Measurements from ENCODE around the gene GPR141. TPM values are rescaled to one million over a fixed set of nuclear protein-coding genes. Genes with fewer than 3 reads are reported as not detected.

Gene GPR141
- total RNA-seq, 1 experiment from 2014 or later: not detected

DNA sequence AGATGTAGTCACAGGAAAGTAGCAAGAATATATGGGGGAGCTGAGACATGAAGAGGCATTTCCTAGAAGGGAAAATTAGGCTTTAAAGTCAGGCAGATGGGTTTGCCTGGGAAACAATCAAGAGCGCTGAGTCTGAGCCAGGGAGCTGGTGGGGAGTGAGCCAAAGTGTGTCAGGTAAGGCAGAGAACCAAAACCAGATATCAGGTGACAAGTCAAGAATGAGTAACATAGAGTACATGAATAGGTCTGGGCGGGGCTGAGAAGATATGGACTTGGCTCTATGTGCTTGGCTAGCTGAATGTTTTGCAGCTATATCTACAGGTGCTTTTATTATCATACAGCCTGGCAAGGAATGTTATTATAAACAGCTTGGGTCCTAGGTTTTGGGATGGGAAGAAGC is 49.3 kb downstream of the GPR141 start:
- no TSS peak for BruUV-seq (replicated peaks)
- CTCF ChIA-PET: interaction anchor here (0.7 to 1.0 kb wide), 3 partner anchors 11 to 498 kb away, joined by 3 read pairs; no protein-coding TSS in a partner anchor
- no peak overlapping the region for H3K27ac ChIP-seq (ENCODE audit: low read depth, low read length)

More for the DNA sequence above, 49.3 kb downstream of the GPR141 start:
- no peaks in the 10 kb centered on the region for H3K9me3 ChIP-seq (ENCODE audit: control insufficient read depth in 1 of 2, insufficient read depth in 1 of 2, low read depth in 1 of 2, low read length in 2 of 2)
- no peaks in the 10 kb centered on the region for H3K9me2 ChIP-seq (ENCODE audit: insufficient read depth)
- H3K79me2 ChIP-seq (ENCODE audit: insufficient read depth, low read length): no peaks in the 10 kb centered on the region
- no peak for TF ChIP-seq SIN3A (IDR thresholded peaks at IDR 0.05; ENCODE audit: low read depth)
- no peak for TF ChIP-seq EGR1 (IDR thresholded peaks at IDR 0.05; ENCODE audit: low read depth)
- TF ChIP-seq, protein P1, sequence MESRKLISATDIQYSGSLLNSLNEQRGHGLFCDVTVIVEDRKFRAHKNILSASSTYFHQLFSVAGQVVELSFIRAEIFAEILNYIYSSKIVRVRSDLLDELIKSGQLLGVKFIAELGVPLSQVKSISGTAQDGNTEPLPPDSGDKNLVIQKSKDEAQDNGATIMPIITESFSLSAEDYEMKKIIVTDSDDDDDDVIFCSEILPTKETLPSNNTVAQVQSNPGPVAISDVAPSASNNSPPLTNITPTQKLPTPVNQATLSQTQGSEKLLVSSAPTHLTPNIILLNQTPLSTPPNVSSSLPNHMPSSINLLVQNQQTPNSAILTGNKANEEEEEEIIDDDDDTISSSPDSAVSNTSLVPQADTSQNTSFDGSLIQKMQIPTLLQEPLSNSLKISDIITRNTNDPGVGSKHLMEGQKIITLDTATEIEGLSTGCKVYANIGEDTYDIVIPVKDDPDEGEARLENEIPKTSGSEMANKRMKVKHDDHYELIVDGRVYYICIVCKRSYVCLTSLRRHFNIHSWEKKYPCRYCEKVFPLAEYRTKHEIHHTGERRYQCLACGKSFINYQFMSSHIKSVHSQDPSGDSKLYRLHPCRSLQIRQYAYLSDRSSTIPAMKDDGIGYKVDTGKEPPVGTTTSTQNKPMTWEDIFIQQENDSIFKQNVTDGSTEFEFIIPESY (IDR thresholded peaks at IDR 0.05; ENCODE audit: extremely low read depth, insufficient replicate concordance, low read length): no peak
- TF ChIP-seq SRF (IDR thresholded peaks at IDR 0.05; ENCODE audit: low read depth): no peak
- TF ChIP-seq CBX3 (IDR thresholded peaks at IDR 0.05; ENCODE audit: low read depth): no peak
- TF ChIP-seq JUND (IDR thresholded peaks at IDR 0.05): no peak
- TF ChIP-seq EZH2phosphoT487 (IDR thresholded peaks at IDR 0.05; ENCODE audit: borderline replicate concordance): no peak
- TF ChIP-seq SP1 (IDR thresholded peaks at IDR 0.05; ENCODE audit: low read depth): no peak
- TF ChIP-seq, protein P2, sequence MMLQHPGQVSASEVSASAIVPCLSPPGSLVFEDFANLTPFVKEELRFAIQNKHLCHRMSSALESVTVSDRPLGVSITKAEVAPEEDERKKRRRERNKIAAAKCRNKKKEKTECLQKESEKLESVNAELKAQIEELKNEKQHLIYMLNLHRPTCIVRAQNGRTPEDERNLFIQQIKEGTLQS (IDR thresholded peaks at IDR 0.05): no peak
- TF ChIP-seq FOSL1 (IDR thresholded peaks at IDR 0.05; ENCODE audit: low read depth): no peak
- TF ChIP-seq, protein P3, sequence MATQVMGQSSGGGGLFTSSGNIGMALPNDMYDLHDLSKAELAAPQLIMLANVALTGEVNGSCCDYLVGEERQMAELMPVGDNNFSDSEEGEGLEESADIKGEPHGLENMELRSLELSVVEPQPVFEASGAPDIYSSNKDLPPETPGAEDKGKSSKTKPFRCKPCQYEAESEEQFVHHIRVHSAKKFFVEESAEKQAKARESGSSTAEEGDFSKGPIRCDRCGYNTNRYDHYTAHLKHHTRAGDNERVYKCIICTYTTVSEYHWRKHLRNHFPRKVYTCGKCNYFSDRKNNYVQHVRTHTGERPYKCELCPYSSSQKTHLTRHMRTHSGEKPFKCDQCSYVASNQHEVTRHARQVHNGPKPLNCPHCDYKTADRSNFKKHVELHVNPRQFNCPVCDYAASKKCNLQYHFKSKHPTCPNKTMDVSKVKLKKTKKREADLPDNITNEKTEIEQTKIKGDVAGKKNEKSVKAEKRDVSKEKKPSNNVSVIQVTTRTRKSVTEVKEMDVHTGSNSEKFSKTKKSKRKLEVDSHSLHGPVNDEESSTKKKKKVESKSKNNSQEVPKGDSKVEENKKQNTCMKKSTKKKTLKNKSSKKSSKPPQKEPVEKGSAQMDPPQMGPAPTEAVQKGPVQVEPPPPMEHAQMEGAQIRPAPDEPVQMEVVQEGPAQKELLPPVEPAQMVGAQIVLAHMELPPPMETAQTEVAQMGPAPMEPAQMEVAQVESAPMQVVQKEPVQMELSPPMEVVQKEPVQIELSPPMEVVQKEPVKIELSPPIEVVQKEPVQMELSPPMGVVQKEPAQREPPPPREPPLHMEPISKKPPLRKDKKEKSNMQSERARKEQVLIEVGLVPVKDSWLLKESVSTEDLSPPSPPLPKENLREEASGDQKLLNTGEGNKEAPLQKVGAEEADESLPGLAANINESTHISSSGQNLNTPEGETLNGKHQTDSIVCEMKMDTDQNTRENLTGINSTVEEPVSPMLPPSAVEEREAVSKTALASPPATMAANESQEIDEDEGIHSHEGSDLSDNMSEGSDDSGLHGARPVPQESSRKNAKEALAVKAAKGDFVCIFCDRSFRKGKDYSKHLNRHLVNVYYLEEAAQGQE (IDR thresholded peaks at IDR 0.05; ENCODE audit: low read depth): no peak
- TF ChIP-seq ZNF274 (IDR thresholded peaks at IDR 0.05; ENCODE audit: low read depth, low read length): no peak
- TF ChIP-seq POLR2AphosphoS5 (IDR thresholded peaks at IDR 0.05; ENCODE audit: low read depth, low read length): no peak
- no peak for TF ChIP-seq ELF1 (IDR thresholded peaks at IDR 0.05; ENCODE audit: borderline replicate concordance, low read depth)
- TF ChIP-seq, protein P4, sequence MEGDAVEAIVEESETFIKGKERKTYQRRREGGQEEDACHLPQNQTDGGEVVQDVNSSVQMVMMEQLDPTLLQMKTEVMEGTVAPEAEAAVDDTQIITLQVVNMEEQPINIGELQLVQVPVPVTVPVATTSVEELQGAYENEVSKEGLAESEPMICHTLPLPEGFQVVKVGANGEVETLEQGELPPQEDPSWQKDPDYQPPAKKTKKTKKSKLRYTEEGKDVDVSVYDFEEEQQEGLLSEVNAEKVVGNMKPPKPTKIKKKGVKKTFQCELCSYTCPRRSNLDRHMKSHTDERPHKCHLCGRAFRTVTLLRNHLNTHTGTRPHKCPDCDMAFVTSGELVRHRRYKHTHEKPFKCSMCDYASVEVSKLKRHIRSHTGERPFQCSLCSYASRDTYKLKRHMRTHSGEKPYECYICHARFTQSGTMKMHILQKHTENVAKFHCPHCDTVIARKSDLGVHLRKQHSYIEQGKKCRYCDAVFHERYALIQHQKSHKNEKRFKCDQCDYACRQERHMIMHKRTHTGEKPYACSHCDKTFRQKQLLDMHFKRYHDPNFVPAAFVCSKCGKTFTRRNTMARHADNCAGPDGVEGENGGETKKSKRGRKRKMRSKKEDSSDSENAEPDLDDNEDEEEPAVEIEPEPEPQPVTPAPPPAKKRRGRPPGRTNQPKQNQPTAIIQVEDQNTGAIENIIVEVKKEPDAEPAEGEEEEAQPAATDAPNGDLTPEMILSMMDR (IDR thresholded peaks at IDR 0.05 in 2 of 3, conservative IDR thresholded peaks at IDR 0.05 in 1 of 3; ENCODE audit: borderline replicate concordance in 1 of 3, insufficient read depth in 1 of 3, low read depth in 2 of 3, low read length in 2 of 3): no peak
- TF ChIP-seq EZH2 (IDR thresholded peaks at IDR 0.05): no peak
- DNase-seq (ENCODE audit: low read depth, low spot score): no peak
- intact Hi-C loops (cut with micrococcal nuclease): no loop called here
- RAD21 ChIA-PET (ENCODE audit: low non-redundant PET in 1 of 2, low total read pairs in 2 of 2, uncharacterized antibody in 2 of 2, unreplicated experiment in 2 of 2): no interaction called here
- ATAC-seq: no peak
- no peak overlapping the region for H3K4me2 ChIP-seq (ENCODE audit: low read length)
- no peaks in the 10 kb centered on the region; the same call in 1 of the 2 replicates for H4K20me1 ChIP-seq (ENCODE audit: insufficient read depth)
- H3K4me1 ChIP-seq (ENCODE audit: control insufficient read depth in 1 of 2, insufficient read depth in 2 of 2, low read length in 2 of 2): no peaks in the 10 kb centered on the region
- H2AFZ ChIP-seq (ENCODE audit: low read depth, low read length, poor library complexity, severe bottlenecking): no peak overlapping the region
- H3K9ac ChIP-seq (ENCODE audit: low read length): no peak overlapping the region
- H3K27me3 ChIP-seq (ENCODE audit: insufficient read depth, low read length): peaks cover 15% of the 10 kb centered on the region; the same call in 1 of the 2 replicates
- no peak overlapping the region for H3K4me3 ChIP-seq (replicated peaks in 1 of 2; ENCODE audit: low read depth in 1 of 2, low read length in 2 of 2)
- H3K36me3 ChIP-seq (ENCODE audit: control insufficient read depth in 1 of 2, insufficient read depth in 2 of 2, low read length in 2 of 2): no peaks in the 10 kb centered on the region
- POLR2A ChIA-PET: no interaction called here
